ENCODE measurements around the gene TLN1.

The TLN1 gene

GRCh38 chr9:35688558-35689541 lies 43.1 kb downstream of the TLN1 start:
- H2AFZ ChIP-seq (ENCODE audit: low read length) = no peak overlapping the region
- H3K27me3 ChIP-seq (replicated peaks; ENCODE audit: insufficient read depth, low read length) = 0 out of 2 replicates have a peak, but pooled peaks cover 4% of the 10 kb centered on the region
- no peak overlapping the region for H3K4me2 ChIP-seq (ENCODE audit: low read depth, low read length)
- H3K4me1 ChIP-seq (ENCODE audit: low read length) = no peaks in the 10 kb centered on the region
- H4K20me1 ChIP-seq (ENCODE audit: insufficient read depth, low read length) = no peaks in the 10 kb centered on the region
- no peaks in the 10 kb centered on the region for H3K79me2 ChIP-seq (ENCODE audit: low read length)
- no peak for DNase-seq
- no peaks in the 10 kb centered on the region for H3F3A ChIP-seq (ENCODE audit: insufficient read depth, low read length)
- H3K9me3 ChIP-seq (replicated peaks; ENCODE audit: insufficient read depth, low read length) = no peaks in the 10 kb centered on the region
- no peaks in the 10 kb centered on the region for H3K9me2 ChIP-seq (replicated peaks; ENCODE audit: insufficient read depth, low read length)
- no peak overlapping the region for H3K27ac ChIP-seq (ENCODE audit: low read length)
- no peaks in the 10 kb centered on the region for H3K36me3 ChIP-seq (replicated peaks; ENCODE audit: insufficient read depth, low read length)
- no peak overlapping the region for H3K9ac ChIP-seq (ENCODE audit: low read length)
- TF ChIP-seq EZH2phosphoT487 (IDR thresholded peaks at IDR 0.05; ENCODE audit: low read length) (no peak), CTCF (IDR thresholded peaks at IDR 0.05; ENCODE audit: low read length) (no peak), EZH2 (optimal IDR thresholded peaks at IDR 0.05; ENCODE audit: low read depth, low read length) (no peak)
- no peak overlapping the region for H3K4me3 ChIP-seq (ENCODE audit: low read length)

- no peaks in the 10 kb centered on the region for H4K20me1 ChIP-seq (ENCODE audit: insufficient read depth, low read length)
- TF ChIP-seq CTCF (IDR thresholded peaks at IDR 0.05; ENCODE audit: low read length) = no peak
- no peak for TF ChIP-seq EZH2 (optimal IDR thresholded peaks at IDR 0.05; ENCODE audit: low read depth, low read length)
- no peak for TF ChIP-seq EZH2phosphoT487 (IDR thresholded peaks at IDR 0.05; ENCODE audit: low read length)
- H2AFZ ChIP-seq (ENCODE audit: low read length) = no peak overlapping the region
- H3K4me3 ChIP-seq (ENCODE audit: low read length) = no peak overlapping the region
- 0 out of 2 replicates have a peak, but pooled peaks cover 4% of the 10 kb centered on the region for H3K27me3 ChIP-seq (replicated peaks; ENCODE audit: insufficient read depth, low read length)
- no peak overlapping the region for H3K27ac ChIP-seq (ENCODE audit: low read length)
- no peaks in the 10 kb centered on the region for H3K9me2 ChIP-seq (replicated peaks; ENCODE audit: insufficient read depth, low read length)
- H3K4me2 ChIP-seq (ENCODE audit: low read depth, low read length) = no peak overlapping the region
- no peaks in the 10 kb centered on the region for H3K4me1 ChIP-seq (ENCODE audit: low read length)
- H3K79me2 ChIP-seq (ENCODE audit: low read length) = no peaks in the 10 kb centered on the region
- H3K9ac ChIP-seq (ENCODE audit: low read length) = no peak overlapping the region
- no peaks in the 10 kb centered on the region for H3K9me3 ChIP-seq (replicated peaks; ENCODE audit: insufficient read depth, low read length)
- no peaks in the 10 kb centered on the region for H3F3A ChIP-seq (ENCODE audit: insufficient read depth, low read length)
- H3K36me3 ChIP-seq (replicated peaks; ENCODE audit: insufficient read depth, low read length) = no peaks in the 10 kb centered on the region
- DNase-seq = no peak
Measured at GRCh38 chr9:35687972-35688557, 43.9 kb downstream of the TLN1 start.

GRCh38 chr9:35687306-35687705 lies 44.7 kb downstream of the TLN1 start:
- no peak overlapping the region for H2AFZ ChIP-seq (ENCODE audit: low read length)
- H3K79me2 ChIP-seq (ENCODE audit: low read length) = no peaks in the 10 kb centered on the region
- H3K36me3 ChIP-seq (replicated peaks; ENCODE audit: insufficient read depth, low read length) = no peaks in the 10 kb centered on the region
- no peaks in the 10 kb centered on the region for H3K9me3 ChIP-seq (replicated peaks; ENCODE audit: insufficient read depth, low read length)
- H4K20me1 ChIP-seq (ENCODE audit: insufficient read depth, low read length) = no peaks in the 10 kb centered on the region
- H3K27ac ChIP-seq (ENCODE audit: low read length) = no peak overlapping the region
- no peak overlapping the region for H3K4me2 ChIP-seq (ENCODE audit: low read depth, low read length)
- H3K27me3 ChIP-seq (replicated peaks; ENCODE audit: insufficient read depth, low read length) = 0 out of 2 replicates have a peak, but pooled peaks cover 4% of the 10 kb centered on the region
- TF ChIP-seq EZH2 (optimal IDR thresholded peaks at IDR 0.05; ENCODE audit: low read depth, low read length) (no peak), CTCF (IDR thresholded peaks at IDR 0.05; ENCODE audit: low read length) (no peak), EZH2phosphoT487 (IDR thresholded peaks at IDR 0.05; ENCODE audit: low read length) (no peak)
- H3K9ac ChIP-seq (ENCODE audit: low read length) = no peak overlapping the region
- H3F3A ChIP-seq (ENCODE audit: insufficient read depth, low read length) = no peaks in the 10 kb centered on the region
- no peak for DNase-seq
- no peak overlapping the region for H3K4me3 ChIP-seq (ENCODE audit: low read length)
- H3K4me1 ChIP-seq (ENCODE audit: low read length) = no peaks in the 10 kb centered on the region
- no peaks in the 10 kb centered on the region for H3K9me2 ChIP-seq (replicated peaks; ENCODE audit: insufficient read depth, low read length)

All from MM.1S (cell line).